Neutrophil (primary cell): ENCODE data around the gene OR2Y1.

Source experiments
- H3K27ac ChIP-seq: fragments of 200-600 bp; sonication (generic); 2 replicates; pipeline ENCODE4 v1.5.1; 2016; ENCODE audit warnings: mild to moderate bottlenecking, moderate library complexity
- H3K27me3 ChIP-seq: fragments of 200-600 bp; sonication (generic); 2 replicates; pipeline ENCODE4 v1.6.0; 2016; ENCODE audit warnings: mild to moderate bottlenecking
- H3K36me3 ChIP-seq: fragments of 200-600 bp; sonication (generic); 2 replicates; pipeline ENCODE4 v1.5.1; 2017
- H3K4me1 ChIP-seq, 2 experiments: fragments of 200-600 bp in 1 of 2; sonication (generic) in 1 of 2; 1 replicate in 1 of 2; 2 replicates in 1 of 2; pipeline versions ENCODE4 v1.5.1 to v1.6.1; 2013 to 2016; ENCODE audit warnings: low read depth in 1 of 2, low read length in 1 of 2, mild to moderate bottlenecking in 1 of 2, moderate library complexity in 1 of 2; ENCODE audit not compliant: control insufficient read depth in 1 of 2, insufficient read depth in 1 of 2
- H3K4me3 ChIP-seq, 2 experiments: fragments of 200-600 bp in 1 of 2; sonication (generic) in 1 of 2; 1 replicate in 1 of 2; 2 replicates in 1 of 2; pipeline ENCODE4 v1.5.1; 2013 to 2016; ENCODE audit warnings: low read depth in 1 of 2, low read length in 1 of 2, mild to moderate bottlenecking in 1 of 2, moderate library complexity in 1 of 2
- H3K9me3 ChIP-seq: fragments of 200-600 bp; sonication (generic); 2 replicates; pipeline ENCODE4 v1.5.1; 2016
- CTCF ChIP-seq: fragments of 200-600 bp; sonication (generic); IDR thresholded peaks from 2 replicates; pipeline ENCODE4 v1.5.1; 2016; ENCODE audit warnings: antibody characterized with exemption

Gene OR2Y1

DNA sequence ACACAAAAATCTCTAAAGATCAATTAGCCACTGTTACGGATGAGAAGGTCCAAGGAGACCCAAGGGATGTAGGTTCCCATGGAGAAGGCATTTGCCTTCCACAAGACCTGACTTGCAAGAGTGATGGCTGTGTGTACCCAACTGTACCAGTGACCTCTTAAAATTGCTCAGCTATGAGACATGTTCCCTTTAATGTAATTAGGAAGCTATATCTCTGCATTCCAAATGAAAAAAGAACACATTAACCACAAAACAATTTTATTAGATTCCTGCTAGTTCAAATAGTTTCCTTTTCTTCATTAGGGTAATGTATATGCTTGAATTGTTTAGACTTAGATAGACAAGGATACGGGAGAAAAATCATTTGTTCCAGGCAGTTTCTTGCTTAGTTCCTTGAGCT, 3.3 kb downstream of the OR2Y1 start:
- no peak for TF ChIP-seq CTCF
- no peak overlapping the region for H3K27ac ChIP-seq
- H3K27me3 ChIP-seq, result peaks cover 61% of the 10 kb centered on the region
- no peaks in the 10 kb centered on the region for H3K4me1 ChIP-seq
- no peaks in the 10 kb centered on the region for H3K9me3 ChIP-seq
- no peak overlapping the region for H3K4me3 ChIP-seq
- no peaks in the 10 kb centered on the region for H3K36me3 ChIP-seq

DNA sequence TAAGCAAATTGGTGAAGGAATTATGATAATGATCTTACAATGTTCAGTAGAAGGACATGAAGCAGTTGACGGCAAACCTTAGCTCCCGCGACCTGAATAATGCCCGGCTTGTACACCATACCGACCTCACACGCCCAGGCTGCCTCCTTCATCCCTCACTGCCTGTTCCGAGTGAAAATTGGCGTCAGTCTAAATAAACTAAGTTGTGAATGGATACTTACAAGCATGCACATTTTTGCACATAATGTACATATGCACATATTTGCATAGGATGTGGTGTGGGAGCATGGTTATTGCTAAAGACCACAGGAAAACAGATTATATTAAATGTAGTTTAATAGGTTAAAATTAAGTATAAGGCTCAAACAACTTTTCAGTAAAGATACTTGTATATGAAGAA, 14.9 kb downstream of the OR2Y1 start:
- Histone ChIP-seq H3K27ac (no peak overlapping the region), H3K4me1 (no peaks in the 10 kb centered on the region), H3K4me3 (no peak overlapping the region), H3K36me3 (no peaks in the 10 kb centered on the region), H3K9me3 (no peaks in the 10 kb centered on the region), H3K27me3 (peaks cover 13% of the 10 kb centered on the region)
- TF ChIP-seq CTCF, result no peak

DNA sequence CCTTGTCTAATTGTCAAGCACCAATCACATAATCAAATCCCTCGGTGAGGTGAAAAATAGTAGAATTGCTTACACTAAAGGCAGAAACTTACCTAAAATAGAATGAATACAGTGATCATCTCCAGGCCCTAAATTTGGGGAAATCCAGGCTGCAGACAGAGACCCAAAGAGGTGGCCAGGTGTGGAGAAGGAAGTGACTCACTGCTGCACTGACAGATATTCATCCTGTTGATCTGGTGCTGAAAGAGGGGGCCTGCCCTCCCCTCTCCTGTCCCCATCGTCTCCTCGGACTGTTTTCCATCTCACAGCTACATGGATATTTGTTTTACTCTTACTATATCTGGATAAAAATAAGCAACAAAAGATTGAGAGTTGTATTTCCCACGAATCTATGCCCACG, 15.9 kb downstream of the OR2Y1 start:
- no peaks in the 10 kb centered on the region for H3K9me3 ChIP-seq
- no peak overlapping the region for H3K4me3 ChIP-seq
- H3K4me1 ChIP-seq, result no peaks in the 10 kb centered on the region
- no peak overlapping the region for H3K27ac ChIP-seq
- H3K27me3 ChIP-seq, result peaks cover 10% of the 10 kb centered on the region
- TF ChIP-seq CTCF, result no peak
- no peaks in the 10 kb centered on the region for H3K36me3 ChIP-seq

GRCh38 chr5:180720486-180720885, 19.4 kb downstream of the OR2Y1 start:
- TF ChIP-seq CTCF, result no peak

GRCh38 chr5:180719781-180720180, 20.1 kb downstream of the OR2Y1 start:
- TF ChIP-seq CTCF, result no peak

More at GRCh38 chr5:180720486-180720885, 19.4 kb downstream of the OR2Y1 start:
- Histone ChIP-seq H3K4me3 (no peak overlapping the region), H3K27me3 (peaks cover 32% of the 10 kb centered on the region), H3K4me1 (no peaks in the 10 kb centered on the region), H3K9me3 (no peaks in the 10 kb centered on the region), H3K36me3 (no peaks in the 10 kb centered on the region), H3K27ac (no peak overlapping the region)

GRCh38 chr5:180718810-180719453, 20.9 kb downstream of the OR2Y1 start:
- Histone ChIP-seq H3K27me3 (peaks cover 45% of the 10 kb centered on the region), H3K4me3 (no peak overlapping the region), H3K9me3 (no peaks in the 10 kb centered on the region), H3K36me3 (no peaks in the 10 kb centered on the region), H3K4me1 (no peaks in the 10 kb centered on the region), H3K27ac (no peak overlapping the region)
- no peak for TF ChIP-seq CTCF

More at GRCh38 chr5:180719781-180720180, 20.1 kb downstream of the OR2Y1 start:
- H3K27ac ChIP-seq, result no peak overlapping the region
- H3K36me3 ChIP-seq, result no peaks in the 10 kb centered on the region
- no peak overlapping the region for H3K4me3 ChIP-seq
- no peaks in the 10 kb centered on the region for H3K4me1 ChIP-seq
- no peaks in the 10 kb centered on the region for H3K9me3 ChIP-seq
- peaks cover 37% of the 10 kb centered on the region for H3K27me3 ChIP-seq
